Panc1 (cell line): ENCODE results near the gene BABAM2.

Experiments used
- CTCF ChIP-seq: fragments of 450-650 bp; IDR thresholded peaks from 2 replicates; pipeline ENCODE4 v1.5.1; 2017; ENCODE audit warnings: mild to moderate bottlenecking
- POLR2AphosphoS5 ChIP-seq: IDR thresholded peaks from 2 replicates; pipeline ENCODE4 v1.6.1; 2012; ENCODE audit warnings: mild to moderate bottlenecking, low read depth, low read length, moderate library complexity
- SIN3A ChIP-seq: IDR thresholded peaks from 2 replicates; pipeline ENCODE4 v1.6.1; 2012; ENCODE audit warnings: low read depth, mild to moderate bottlenecking, low read length, moderate library complexity, borderline replicate concordance; ENCODE audit not compliant: insufficient read depth
- TF ChIP-seq, protein P1 (sequence below), 2 experiments: IDR thresholded peaks; 2 replicates each; pipeline ENCODE4 v1.6.1; 2011 to 2012; ENCODE audit warnings: low read depth in 2 of 2, control low read depth in 1 of 2, low read length in 1 of 2, mild to moderate bottlenecking in 1 of 2, moderate library complexity in 1 of 2; ENCODE audit not compliant: insufficient read depth in 1 of 2

- TF ChIP-seq SIN3A, result no peak
- no peak for TF ChIP-seq CTCF
- TF ChIP-seq, protein P1, sequence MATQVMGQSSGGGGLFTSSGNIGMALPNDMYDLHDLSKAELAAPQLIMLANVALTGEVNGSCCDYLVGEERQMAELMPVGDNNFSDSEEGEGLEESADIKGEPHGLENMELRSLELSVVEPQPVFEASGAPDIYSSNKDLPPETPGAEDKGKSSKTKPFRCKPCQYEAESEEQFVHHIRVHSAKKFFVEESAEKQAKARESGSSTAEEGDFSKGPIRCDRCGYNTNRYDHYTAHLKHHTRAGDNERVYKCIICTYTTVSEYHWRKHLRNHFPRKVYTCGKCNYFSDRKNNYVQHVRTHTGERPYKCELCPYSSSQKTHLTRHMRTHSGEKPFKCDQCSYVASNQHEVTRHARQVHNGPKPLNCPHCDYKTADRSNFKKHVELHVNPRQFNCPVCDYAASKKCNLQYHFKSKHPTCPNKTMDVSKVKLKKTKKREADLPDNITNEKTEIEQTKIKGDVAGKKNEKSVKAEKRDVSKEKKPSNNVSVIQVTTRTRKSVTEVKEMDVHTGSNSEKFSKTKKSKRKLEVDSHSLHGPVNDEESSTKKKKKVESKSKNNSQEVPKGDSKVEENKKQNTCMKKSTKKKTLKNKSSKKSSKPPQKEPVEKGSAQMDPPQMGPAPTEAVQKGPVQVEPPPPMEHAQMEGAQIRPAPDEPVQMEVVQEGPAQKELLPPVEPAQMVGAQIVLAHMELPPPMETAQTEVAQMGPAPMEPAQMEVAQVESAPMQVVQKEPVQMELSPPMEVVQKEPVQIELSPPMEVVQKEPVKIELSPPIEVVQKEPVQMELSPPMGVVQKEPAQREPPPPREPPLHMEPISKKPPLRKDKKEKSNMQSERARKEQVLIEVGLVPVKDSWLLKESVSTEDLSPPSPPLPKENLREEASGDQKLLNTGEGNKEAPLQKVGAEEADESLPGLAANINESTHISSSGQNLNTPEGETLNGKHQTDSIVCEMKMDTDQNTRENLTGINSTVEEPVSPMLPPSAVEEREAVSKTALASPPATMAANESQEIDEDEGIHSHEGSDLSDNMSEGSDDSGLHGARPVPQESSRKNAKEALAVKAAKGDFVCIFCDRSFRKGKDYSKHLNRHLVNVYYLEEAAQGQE (IDR thresholded peaks at IDR 0.05; ENCODE audit: insufficient read depth in 1 of 2, low read depth in 2 of 2, low read length in 1 of 2), result no peak
- TF ChIP-seq POLR2AphosphoS5, result no peak; the same call in 1 of the 2 replicates
These were observed 384.6 kb downstream of the BABAM2 start for GRCh38 chr2:28274911-28275685.
